HepG2 (cell line): Measurements from ENCODE around the gene UQCR11. TPM values are rescaled to one million over a fixed set of nuclear protein-coding genes. Genes with fewer than 3 reads are reported as not detected.

ENCODE experiments used
- ATAC-seq: fragments of 200-7000 bp; cut with Tn5 transposase; 3 replicates; pipeline ENCODE4 v1.9.1; 2020; ENCODE audit warnings: mild to moderate bottlenecking, moderate library complexity
- BruUV-seq: library from RNA; stranded (reverse); fragments of 400-500 nt; replicated peaks from 2 replicates; lab custom pipeline; 2021; lab: Mats Ljungman, UMichigan
- CTCF ChIA-PET: fragments of 300-600 bp; formaldehyde crosslinking; extraction: SDS; loops from one replicate; lab custom pipeline; 2021; ENCODE audit warnings: low total read pairs, inconsistent platforms, low intra/inter-chr PET ratio; lab: Yijun Ruan, JAX
- POLR2A ChIA-PET: fragments of 350-600 bp; sonication (Branson Sonifier 250); formaldehyde crosslinking; loops from one replicate; lab custom pipeline; 2020; ENCODE audit warnings: antibody characterized with exemption, inconsistent platforms; lab: Yijun Ruan, JAX
- DNase-seq: peaks from one replicate; pipeline ENCODE4 v3.0.0-alpha.2; 2015; ENCODE audit warnings: low spot score
- FAIRE-seq: peaks from 3 replicates; lab custom pipeline; 2011; peaks lifted over from hg19 to GRCh38; lab: Jason Lieb, UNC
- H2AFZ ChIP-seq: one replicate; pipeline ENCODE4 v1.6.1; 2011; ENCODE audit warnings: low read length, inconsistent platforms
- H3K27ac ChIP-seq: fragments of 300-600 bp; 3 replicates; pipeline ENCODE4 v1.8.0; 2011; ENCODE audit warnings: mixed run types, mild to moderate bottlenecking, mixed read lengths, low read length, inconsistent platforms; ENCODE audit not compliant: insufficient read depth; ENCODE audit errors: extremely low read length
- H3K27me3 ChIP-seq, 2 experiments: fragments of 200-600 bp in 1 of 2; 2 replicates in 1 of 2; 3 replicates in 1 of 2; pipeline versions ENCODE4 v1.6.0 to v1.8.0; 2011; ENCODE audit warnings: low read length in 2 of 2, mild to moderate bottlenecking in 2 of 2, moderate library complexity in 2 of 2, inconsistent platforms in 1 of 2; ENCODE audit not compliant: insufficient read depth in 2 of 2, control insufficient read depth in 1 of 2
- H3K36me3 ChIP-seq, 2 experiments: fragments of 200-600 bp in 1 of 2; replicated peaks in 1 of 2; 2 replicates in 1 of 2; 3 replicates in 1 of 2; pipeline versions ENCODE4 v1.5.1 to v1.8.0; 2011; ENCODE audit warnings: low read length in 2 of 2, inconsistent platforms in 1 of 2; ENCODE audit not compliant: insufficient read depth in 2 of 2, control insufficient read depth in 1 of 2
- H3K4me1 ChIP-seq: 2 replicates; pipeline ENCODE4 v1.5.1; 2012; ENCODE audit warnings: low read length, inconsistent platforms; ENCODE audit not compliant: insufficient read depth
- H3K4me2 ChIP-seq: 2 replicates; pipeline ENCODE4 v1.6.0; 2011; ENCODE audit warnings: low read depth, low read length, inconsistent platforms
- H3K4me3 ChIP-seq, 3 experiments: fragments of 200-600 bp in 1 of 3; sonication (generic), shearing (Covaris generic) in 1 of 3; replicated peaks in 1 of 3; 2 replicates each; pipeline ENCODE4 v1.5.1; 2011 to 2016; ENCODE audit warnings: low read length in 3 of 3, inconsistent platforms in 2 of 3, low read depth in 2 of 3, mild to moderate bottlenecking in 2 of 3, control low read depth in 1 of 3, mixed read lengths in 1 of 3; ENCODE audit not compliant: insufficient read depth in 1 of 3
- H3K79me2 ChIP-seq: one replicate; pipeline ENCODE4 v1.6.1; 2011; ENCODE audit warnings: low read length, inconsistent platforms; ENCODE audit not compliant: insufficient read depth
- H3K9ac ChIP-seq: 2 replicates; pipeline ENCODE4 v1.6.0; 2011; ENCODE audit warnings: mild to moderate bottlenecking, low read depth, low read length, inconsistent platforms; ENCODE audit not compliant: insufficient read depth
- H3K9me3 ChIP-seq: 2 replicates; pipeline ENCODE4 v1.5.1; 2012; ENCODE audit warnings: mild to moderate bottlenecking, low read length
- H4K20me1 ChIP-seq: 2 replicates; pipeline ENCODE4 v1.6.0; 2011; ENCODE audit warnings: inconsistent platforms, mild to moderate bottlenecking, low read length, moderate library complexity; ENCODE audit not compliant: insufficient read depth
- AGO2 ChIP-seq: fragments of 200-400 bp; formaldehyde crosslinking; optimal IDR thresholded peaks from 2 replicates; pipeline ENCODE3; 2017; ENCODE audit warnings: mild to moderate bottlenecking, low read depth, low read length, moderate library complexity
- CENPX ChIP-seq: sonication (generic); formaldehyde crosslinking; IDR thresholded peaks from 2 replicates; pipeline ENCODE4 v1.9.0; 2021; ENCODE audit warnings: mild to moderate bottlenecking, missing genetic modification reagents, moderate library complexity
- KAT2B ChIP-seq: fragments of 150-350 bp; IDR thresholded peaks from 2 replicates; pipeline ENCODE4 v1.6.1; 2014; ENCODE audit warnings: low read depth, low read length, borderline replicate concordance
- KDM3A ChIP-seq: IDR thresholded peaks from 2 replicates; pipeline ENCODE4 v1.6.1; 2018; ENCODE audit warnings: low read depth, missing compliant biosample characterization
- MAZ ChIP-seq, 2 experiments: sonication (generic) in 1 of 2; formaldehyde crosslinking in 1 of 2; IDR thresholded peaks; 2 replicates each; pipeline versions ENCODE4 v1.5.0 to v1.6.1; 2012 to 2020; ENCODE audit warnings: low read depth in 2 of 2, mild to moderate bottlenecking in 2 of 2, borderline replicate concordance in 1 of 2, improper control_type of control experiment in 1 of 2, low read length in 1 of 2, missing genetic modification reagents in 1 of 2, moderate library complexity in 1 of 2
- NFIC ChIP-seq: IDR thresholded peaks from 2 replicates; pipeline ENCODE4 v1.6.1; 2012; ENCODE audit warnings: mild to moderate bottlenecking, low read length, inconsistent platforms
- POLR2A ChIP-seq, 2 experiments: IDR thresholded peaks; 2 replicates each; pipeline ENCODE4 v1.6.1; 2011; ENCODE audit warnings: low read depth in 2 of 2, low read length in 2 of 2, mild to moderate bottlenecking in 1 of 2, moderate library complexity in 1 of 2; ENCODE audit not compliant: insufficient read depth in 1 of 2
- SETDB1 ChIP-seq: sonication (generic); formaldehyde crosslinking; IDR thresholded peaks from 2 replicates; pipeline ENCODE4 v1.5.1; 2020; ENCODE audit warnings: missing genetic modification reagents, mild to moderate bottlenecking, borderline replicate concordance
- SMARCE1 ChIP-seq: fragments of 450-650 bp; IDR thresholded peaks from 2 replicates; pipeline ENCODE4 v1.6.1; 2017; ENCODE audit warnings: borderline replicate concordance
- ZHX1 ChIP-seq: sonication (generic); formaldehyde crosslinking; IDR thresholded peaks from 2 replicates; pipeline ENCODE4 v1.8.1; 2022; ENCODE audit warnings: low read depth, mild to moderate bottlenecking, missing genetic modification reagents
- ZKSCAN5 ChIP-seq: sonication (generic); formaldehyde crosslinking; IDR thresholded peaks from 2 replicates; pipeline ENCODE4 v1.5.1; 2020; ENCODE audit warnings: mild to moderate bottlenecking, missing genetic modification reagents
- ZNF326 ChIP-seq: sonication (generic); formaldehyde crosslinking; IDR thresholded peaks from 2 replicates; pipeline ENCODE4 v1.4.0; 2020; ENCODE audit warnings: missing genetic modification reagents, borderline replicate concordance
- ZNF441 ChIP-seq: sonication (generic); formaldehyde crosslinking; IDR thresholded peaks from 2 replicates; pipeline ENCODE4 v1.7.0; 2021; ENCODE audit warnings: missing genetic modification reagents, borderline replicate concordance
- WGBS: methylation state at CpG from one replicate; pipeline ENCODE4 v1.1.6; 2017; ENCODE audit warnings: low lambda C conversion rate; 5-methylcytosine and 5-hydroxymethylcytosine counted together
- in situ Hi-C: cut with HindIII; loops from 2 replicates; pipeline ENCODE4 v1.10.0; 2017; ENCODE audit warnings: low pct_unique_long_range_greater_than_20kb; ENCODE audit not compliant: extremely low pct_ligation_motif_present
- intact Hi-C: fragments of 100-400 bp; cut with micrococcal nuclease; formaldehyde crosslinking; loops from one replicate; pipeline ENCODE4 v1.10.0; 2022; ENCODE audit not compliant: unreplicated experiment
- polyA plus RNA-seq, 8 experiments: library from polyadenylated mRNA; depleted of rRNA in 3 of 8; stranded (reverse) in 7 of 8; unstranded in 1 of 8; fragments of >200 nt; fragmentation: Illumina TruSeq in 4 of 8; extraction: Trizol in 4 of 8; gene quantifications; 2 replicates each; pipeline versions ENCODE4 v1.2.1 to v1.2.3, GENCODE V29; 2011 to 2016; ENCODE audit warnings: low read depth in 4 of 8, missing spikeins in 1 of 8, mixed read lengths in 1 of 8; ENCODE audit not compliant: insufficient read depth in 1 of 8
- total RNA-seq, 5 experiments: library from RNA; depleted of rRNA; stranded (reverse); fragments of >200 nt; fragmentation: Illumina TruSeq; extraction: Trizol; gene quantifications; 2 replicates each; pipeline ENCODE4 v1.2.3, GENCODE V29; 2016; ENCODE audit warnings: low read depth in 1 of 5
- TF ChIP-seq, protein P1 (sequence below): sonication (generic); formaldehyde crosslinking; conservative IDR thresholded peaks from 2 replicates; pipeline ENCODE4 v1.8.1; 2023; ENCODE audit warnings: missing genetic modification reagents
- TF ChIP-seq, protein P2 (sequence below): sonication (generic); formaldehyde crosslinking; IDR thresholded peaks from 2 replicates; pipeline ENCODE4 v1.4.0; 2020; ENCODE audit warnings: mild to moderate bottlenecking, missing genetic modification reagents

Gene UQCR11
- total and polyA plus RNA-seq, 2 of the 13 experiments (the other 11 are each of a cell fraction or from before 2014, with no cell fraction given), result 125 to 214 TPM

GRCh38 chr19:1632462-1633268 is 27.4 kb upstream of the UQCR11 start:
- Histone ChIP-seq H3K4me2 (no peak overlapping the region), H3K4me1 (0 out of 2 replicates have a peak, but pooled peaks cover 11% of the 10 kb centered on the region), H3K36me3 (peaks cover 6 to 30% of the 10 kb centered on the region in 2 experiments; a peak in 4 of 5 replicates), H4K20me1 (no peaks in the 10 kb centered on the region), H3K9me3 (no peaks in the 10 kb centered on the region), H2AFZ (no peak overlapping the region), H3K4me3 (no peak overlapping the region), H3K79me2 (peaks cover 7% of the 10 kb centered on the region), H3K27me3 (no peaks in the 10 kb centered on the region), H3K27ac (no peak overlapping the region), H3K9ac (no peak overlapping the region)
- ChIA-PET CTCF (no interaction called here), POLR2A (no interaction called here)
- no peak for DNase-seq
- 86% methylated on average over 13 of the region's 26 CpGs for WGBS
- intact Hi-C loops (no loop called here), in situ Hi-C loops (no loop called here)
- ATAC-seq, result no peak; the same call in 2 of the 3 replicates
- no TSS peak for BruUV-seq
- FAIRE-seq, result no peak
- TF ChIP-seq, protein P1, sequence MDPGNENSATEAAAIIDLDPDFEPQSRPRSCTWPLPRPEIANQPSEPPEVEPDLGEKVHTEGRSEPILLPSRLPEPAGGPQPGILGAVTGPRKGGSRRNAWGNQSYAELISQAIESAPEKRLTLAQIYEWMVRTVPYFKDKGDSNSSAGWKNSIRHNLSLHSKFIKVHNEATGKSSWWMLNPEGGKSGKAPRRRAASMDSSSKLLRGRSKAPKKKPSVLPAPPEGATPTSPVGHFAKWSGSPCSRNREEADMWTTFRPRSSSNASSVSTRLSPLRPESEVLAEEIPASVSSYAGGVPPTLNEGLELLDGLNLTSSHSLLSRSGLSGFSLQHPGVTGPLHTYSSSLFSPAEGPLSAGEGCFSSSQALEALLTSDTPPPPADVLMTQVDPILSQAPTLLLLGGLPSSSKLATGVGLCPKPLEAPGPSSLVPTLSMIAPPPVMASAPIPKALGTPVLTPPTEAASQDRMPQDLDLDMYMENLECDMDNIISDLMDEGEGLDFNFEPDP (CRISPR knock-in tag), result no peak
- no peak for TF ChIP-seq ZNF326 (CRISPR knock-in tag)
- TF ChIP-seq KDM3A (CRISPR knock-in tag), result no peak
- no peak for TF ChIP-seq CENPX (CRISPR knock-in tag)
- TF ChIP-seq KAT2B, result no peak
- TF ChIP-seq, protein P2, sequence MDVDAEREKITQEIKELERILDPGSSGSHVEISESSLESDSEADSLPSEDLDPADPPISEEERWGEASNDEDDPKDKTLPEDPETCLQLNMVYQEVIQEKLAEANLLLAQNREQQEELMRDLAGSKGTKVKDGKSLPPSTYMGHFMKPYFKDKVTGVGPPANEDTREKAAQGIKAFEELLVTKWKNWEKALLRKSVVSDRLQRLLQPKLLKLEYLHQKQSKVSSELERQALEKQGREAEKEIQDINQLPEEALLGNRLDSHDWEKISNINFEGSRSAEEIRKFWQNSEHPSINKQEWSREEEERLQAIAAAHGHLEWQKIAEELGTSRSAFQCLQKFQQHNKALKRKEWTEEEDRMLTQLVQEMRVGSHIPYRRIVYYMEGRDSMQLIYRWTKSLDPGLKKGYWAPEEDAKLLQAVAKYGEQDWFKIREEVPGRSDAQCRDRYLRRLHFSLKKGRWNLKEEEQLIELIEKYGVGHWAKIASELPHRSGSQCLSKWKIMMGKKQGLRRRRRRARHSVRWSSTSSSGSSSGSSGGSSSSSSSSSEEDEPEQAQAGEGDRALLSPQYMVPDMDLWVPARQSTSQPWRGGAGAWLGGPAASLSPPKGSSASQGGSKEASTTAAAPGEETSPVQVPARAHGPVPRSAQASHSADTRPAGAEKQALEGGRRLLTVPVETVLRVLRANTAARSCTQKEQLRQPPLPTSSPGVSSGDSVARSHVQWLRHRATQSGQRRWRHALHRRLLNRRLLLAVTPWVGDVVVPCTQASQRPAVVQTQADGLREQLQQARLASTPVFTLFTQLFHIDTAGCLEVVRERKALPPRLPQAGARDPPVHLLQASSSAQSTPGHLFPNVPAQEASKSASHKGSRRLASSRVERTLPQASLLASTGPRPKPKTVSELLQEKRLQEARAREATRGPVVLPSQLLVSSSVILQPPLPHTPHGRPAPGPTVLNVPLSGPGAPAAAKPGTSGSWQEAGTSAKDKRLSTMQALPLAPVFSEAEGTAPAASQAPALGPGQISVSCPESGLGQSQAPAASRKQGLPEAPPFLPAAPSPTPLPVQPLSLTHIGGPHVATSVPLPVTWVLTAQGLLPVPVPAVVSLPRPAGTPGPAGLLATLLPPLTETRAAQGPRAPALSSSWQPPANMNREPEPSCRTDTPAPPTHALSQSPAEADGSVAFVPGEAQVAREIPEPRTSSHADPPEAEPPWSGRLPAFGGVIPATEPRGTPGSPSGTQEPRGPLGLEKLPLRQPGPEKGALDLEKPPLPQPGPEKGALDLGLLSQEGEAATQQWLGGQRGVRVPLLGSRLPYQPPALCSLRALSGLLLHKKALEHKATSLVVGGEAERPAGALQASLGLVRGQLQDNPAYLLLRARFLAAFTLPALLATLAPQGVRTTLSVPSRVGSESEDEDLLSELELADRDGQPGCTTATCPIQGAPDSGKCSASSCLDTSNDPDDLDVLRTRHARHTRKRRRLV, result no peak
- no peak for TF ChIP-seq ZNF441 (CRISPR knock-in tag)
- no peak for TF ChIP-seq ZHX1 (CRISPR knock-in tag)
- no peak for TF ChIP-seq NFIC
- TF ChIP-seq ZKSCAN5 (CRISPR knock-in tag), result no peak
- TF ChIP-seq SMARCE1, result no peak
- no peak for TF ChIP-seq POLR2A (IDR thresholded peaks at IDR 0.05; ENCODE audit: insufficient read depth in 1 of 2, low read depth in 2 of 2, low read length in 2 of 2)
- TF ChIP-seq MAZ (IDR thresholded peaks at IDR 0.05; ENCODE audit: borderline replicate concordance, low read depth, low read length), result no peak
- no peak for TF ChIP-seq MAZ (CRISPR knock-in tag; IDR thresholded peaks at IDR 0.05; ENCODE audit: low read depth)
- TF ChIP-seq AGO2, result no peak
- TF ChIP-seq SETDB1 (CRISPR knock-in tag), result no peak
